AG04449 (cell line): ENCODE measurements around the gene OR2L13.

Source experiments
- CTCF ChIA-PET: fragments of 350-600 bp; formaldehyde crosslinking; extraction: SDS; loops from one replicate; lab custom pipeline; 2021; ENCODE audit warnings: antibody characterized with exemption; lab: Yijun Ruan, JAX
- POLR2A ChIA-PET: fragments of 400-600, 350-600 bp; formaldehyde crosslinking; extraction: SDS; loops from one replicate; lab custom pipeline; 2020; ENCODE audit warnings: antibody characterized with exemption, inconsistent platforms; lab: Yijun Ruan, JAX
- DNase-seq: peaks from one replicate; pipeline ENCODE4 v3.0.0-alpha.2; 2010; ENCODE audit warnings: low read depth, low spot score
- H3K4me3 ChIP-seq: 2 replicates; pipeline ENCODE4 v1.5.1; 2011; ENCODE audit warnings: low read depth, mild to moderate bottlenecking, control low read depth, low read length
- CTCF ChIP-seq: IDR thresholded peaks from one replicate; pipeline ENCODE4 v1.5.1; 2011; ENCODE audit warnings: mild to moderate bottlenecking, moderate library complexity, low read length, control low read depth, inconsistent platforms; ENCODE audit not compliant: insufficient read depth; ENCODE audit errors: missing control alignments

The OR2L13 gene

GRCh38 chr1:248094884-248095283, at the start of gene OR2L13:
TSS of gene OR2L13 (plus strand) at chr1:248095184. CDS start at chr1:248099376, 4,192 bp downstream.
- TF ChIP-seq CTCF = no peak
- no peak within 1 kb of the TSS for H3K4me3 ChIP-seq
- CTCF ChIA-PET = no interaction called here
- DNase-seq = no peak
- POLR2A ChIA-PET = no interaction called here

- ChIA-PET CTCF (no interaction called here), POLR2A (no interaction called here)
- no peak overlapping the region for H3K4me3 ChIP-seq
- no peak for TF ChIP-seq CTCF
- no peak for DNase-seq
Measured at GRCh38 chr1:248045209-248045608, 49.8 kb upstream of the OR2L13 start.

GRCh38 chr1:248046536-248046935, 48.4 kb upstream of the OR2L13 start, which contains the start of gene OR2L3:
TSS of gene OR2L3 (plus strand) at chr1:248046836. CDS start at chr1:248060682, 13,846 bp downstream.
- CTCF ChIA-PET = no interaction called here
- DNase-seq = no peak
- TF ChIP-seq CTCF = no peak
- H3K4me3 ChIP-seq = no peak within 1 kb of the TSS
- POLR2A ChIA-PET = no interaction called here

GRCh38 chr1:248047008-248047407, 48.0 kb upstream of the OR2L13 start:
- no peak overlapping the region for H3K4me3 ChIP-seq
- DNase-seq = no peak
- ChIA-PET POLR2A (no interaction called here), CTCF (no interaction called here)
- no peak for TF ChIP-seq CTCF

- TF ChIP-seq CTCF = no peak
- no peak overlapping the region for H3K4me3 ChIP-seq
- ChIA-PET POLR2A (no interaction called here), CTCF (no interaction called here)
- no peak for DNase-seq
Measured at GRCh38 chr1:248054671-248055070, 40.3 kb upstream of the OR2L13 start.

GRCh38 chr1:248055261-248055660, 39.7 kb upstream of the OR2L13 start:
- DNase-seq = no peak
- H3K4me3 ChIP-seq = no peak overlapping the region
- POLR2A ChIA-PET = no interaction called here
- CTCF ChIA-PET = no interaction called here
- TF ChIP-seq CTCF = no peak
